Hepatocyte (in vitro differentiated cells): Measurements from ENCODE around the gene ATRAID.

Experiments
- EZH2 ChIP-seq: fragments of 200-600 bp; sonication (generic); IDR thresholded peaks from 2 replicates; pipeline ENCODE4 v1.6.1; 2016; ENCODE audit warnings: antibody characterized with exemption, mild to moderate bottlenecking, borderline replicate concordance
- EZH2phosphoT487 ChIP-seq: fragments of 200-600 bp; sonication (generic); IDR thresholded peaks from one replicate; pipeline ENCODE4 v1.6.1; 2018; ENCODE audit warnings: antibody characterized with exemption, mild to moderate bottlenecking, low read depth, moderate library complexity; ENCODE audit not compliant: unreplicated experiment, severe bottlenecking
- TF ChIP-seq, protein P1 (sequence below): fragments of 200-600 bp; sonication (generic); IDR thresholded peaks from 2 replicates; pipeline ENCODE4 v1.5.1; 2016; ENCODE audit warnings: antibody characterized with exemption, mild to moderate bottlenecking; ENCODE audit not compliant: poor library complexity

DNA sequence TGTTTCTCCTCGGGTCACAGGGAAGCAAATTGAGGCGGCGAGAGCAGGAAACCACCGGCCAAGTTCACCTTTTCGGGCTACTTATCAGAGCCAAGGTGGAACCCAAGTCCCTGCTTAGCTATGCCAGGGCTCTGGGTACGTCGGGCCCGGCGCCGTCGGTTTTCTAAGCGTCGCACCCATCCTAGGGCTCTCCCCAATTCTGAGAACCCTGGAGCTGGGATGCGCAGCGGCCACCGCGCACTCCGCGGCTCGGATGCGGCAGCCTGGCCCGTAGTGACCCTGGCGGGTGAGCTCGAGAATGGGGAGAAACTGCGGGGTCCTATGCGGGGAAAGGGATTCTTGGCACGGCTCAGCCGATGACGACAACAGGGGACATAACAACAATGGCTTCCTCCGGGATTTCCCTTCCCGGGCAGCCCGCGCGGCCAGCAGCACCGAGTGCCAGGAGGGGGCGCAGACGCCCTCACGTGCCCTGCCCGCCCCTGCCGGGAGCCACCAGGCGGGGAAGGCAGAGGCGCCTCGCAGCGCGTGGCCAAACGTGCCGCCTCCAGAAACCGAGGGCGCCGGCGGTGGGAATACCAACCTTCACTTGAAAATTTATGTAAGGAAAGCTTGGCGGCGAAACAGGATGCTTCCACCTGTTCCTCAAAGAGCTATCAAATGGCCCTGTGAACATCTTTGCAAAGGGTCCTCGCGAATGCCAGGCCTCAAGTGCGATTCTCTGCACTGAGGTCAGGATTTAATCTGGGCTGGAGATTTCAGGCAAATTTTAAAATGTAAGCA, 53.1 kb downstream of the ATRAID start:
- TF ChIP-seq, protein P1, sequence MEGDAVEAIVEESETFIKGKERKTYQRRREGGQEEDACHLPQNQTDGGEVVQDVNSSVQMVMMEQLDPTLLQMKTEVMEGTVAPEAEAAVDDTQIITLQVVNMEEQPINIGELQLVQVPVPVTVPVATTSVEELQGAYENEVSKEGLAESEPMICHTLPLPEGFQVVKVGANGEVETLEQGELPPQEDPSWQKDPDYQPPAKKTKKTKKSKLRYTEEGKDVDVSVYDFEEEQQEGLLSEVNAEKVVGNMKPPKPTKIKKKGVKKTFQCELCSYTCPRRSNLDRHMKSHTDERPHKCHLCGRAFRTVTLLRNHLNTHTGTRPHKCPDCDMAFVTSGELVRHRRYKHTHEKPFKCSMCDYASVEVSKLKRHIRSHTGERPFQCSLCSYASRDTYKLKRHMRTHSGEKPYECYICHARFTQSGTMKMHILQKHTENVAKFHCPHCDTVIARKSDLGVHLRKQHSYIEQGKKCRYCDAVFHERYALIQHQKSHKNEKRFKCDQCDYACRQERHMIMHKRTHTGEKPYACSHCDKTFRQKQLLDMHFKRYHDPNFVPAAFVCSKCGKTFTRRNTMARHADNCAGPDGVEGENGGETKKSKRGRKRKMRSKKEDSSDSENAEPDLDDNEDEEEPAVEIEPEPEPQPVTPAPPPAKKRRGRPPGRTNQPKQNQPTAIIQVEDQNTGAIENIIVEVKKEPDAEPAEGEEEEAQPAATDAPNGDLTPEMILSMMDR: peak; percentile 53
- TF ChIP-seq EZH2 (peak; percentile 7), EZH2phosphoT487 (no peak)
